Right lobe of liver (tissue), 4 donors: ENCODE measurements around the gene TGFBR2.

Experiments
- POLR2A ChIP-seq: fragments of 450-650 bp; IDR thresholded peaks from one replicate; pipeline ENCODE4 v1.6.1; 2017; ENCODE audit warnings: antibody characterized with exemption, mild to moderate bottlenecking
- TF ChIP-seq, protein P1 (sequence below), 4 donors: fragments of 200-600 bp in 3 of 4; fragments of 450-650 bp in 1 of 4; IDR thresholded peaks; one replicate each; pipeline versions ENCODE4 v1.5.1 to v1.8.0; 2016 to 2022; ENCODE audit warnings: antibody characterized with exemption in 4 of 4, mild to moderate bottlenecking in 2 of 4
- donor health status: DM: no; HTN: no; CAD: no.
- donor health status: DM: no; HTN: no; CAD: no.
- donor health status: DM: no; HTN: yes; CAD: no.

GRCh38 chr3:30617069-30617468, 10.7 kb downstream of the TGFBR2 start:
- TF ChIP-seq POLR2A, result no peak
- TF ChIP-seq, protein P1, sequence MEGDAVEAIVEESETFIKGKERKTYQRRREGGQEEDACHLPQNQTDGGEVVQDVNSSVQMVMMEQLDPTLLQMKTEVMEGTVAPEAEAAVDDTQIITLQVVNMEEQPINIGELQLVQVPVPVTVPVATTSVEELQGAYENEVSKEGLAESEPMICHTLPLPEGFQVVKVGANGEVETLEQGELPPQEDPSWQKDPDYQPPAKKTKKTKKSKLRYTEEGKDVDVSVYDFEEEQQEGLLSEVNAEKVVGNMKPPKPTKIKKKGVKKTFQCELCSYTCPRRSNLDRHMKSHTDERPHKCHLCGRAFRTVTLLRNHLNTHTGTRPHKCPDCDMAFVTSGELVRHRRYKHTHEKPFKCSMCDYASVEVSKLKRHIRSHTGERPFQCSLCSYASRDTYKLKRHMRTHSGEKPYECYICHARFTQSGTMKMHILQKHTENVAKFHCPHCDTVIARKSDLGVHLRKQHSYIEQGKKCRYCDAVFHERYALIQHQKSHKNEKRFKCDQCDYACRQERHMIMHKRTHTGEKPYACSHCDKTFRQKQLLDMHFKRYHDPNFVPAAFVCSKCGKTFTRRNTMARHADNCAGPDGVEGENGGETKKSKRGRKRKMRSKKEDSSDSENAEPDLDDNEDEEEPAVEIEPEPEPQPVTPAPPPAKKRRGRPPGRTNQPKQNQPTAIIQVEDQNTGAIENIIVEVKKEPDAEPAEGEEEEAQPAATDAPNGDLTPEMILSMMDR (IDR thresholded peaks at IDR 0.05), result no peak
